Activated CD4-positive, alpha-beta T cell treated with anti-CD3 and anti-CD28 coated beads for 24 hours (primary cell): Measurements from ENCODE around the gene KLHL6.
"Not testable (repeated sequence)": the region's sequence is repeated elsewhere in the genome, so short reads cannot be mapped to it uniquely, and the experiment has no call there.

Experiments
- DNase-seq, 2 donors: peaks; one replicate each; pipeline ENCODE4 v3.0.0-alpha.2; 2020; ENCODE audit warnings: low read depth in 2 of 2

The KLHL6 gene

DNA sequence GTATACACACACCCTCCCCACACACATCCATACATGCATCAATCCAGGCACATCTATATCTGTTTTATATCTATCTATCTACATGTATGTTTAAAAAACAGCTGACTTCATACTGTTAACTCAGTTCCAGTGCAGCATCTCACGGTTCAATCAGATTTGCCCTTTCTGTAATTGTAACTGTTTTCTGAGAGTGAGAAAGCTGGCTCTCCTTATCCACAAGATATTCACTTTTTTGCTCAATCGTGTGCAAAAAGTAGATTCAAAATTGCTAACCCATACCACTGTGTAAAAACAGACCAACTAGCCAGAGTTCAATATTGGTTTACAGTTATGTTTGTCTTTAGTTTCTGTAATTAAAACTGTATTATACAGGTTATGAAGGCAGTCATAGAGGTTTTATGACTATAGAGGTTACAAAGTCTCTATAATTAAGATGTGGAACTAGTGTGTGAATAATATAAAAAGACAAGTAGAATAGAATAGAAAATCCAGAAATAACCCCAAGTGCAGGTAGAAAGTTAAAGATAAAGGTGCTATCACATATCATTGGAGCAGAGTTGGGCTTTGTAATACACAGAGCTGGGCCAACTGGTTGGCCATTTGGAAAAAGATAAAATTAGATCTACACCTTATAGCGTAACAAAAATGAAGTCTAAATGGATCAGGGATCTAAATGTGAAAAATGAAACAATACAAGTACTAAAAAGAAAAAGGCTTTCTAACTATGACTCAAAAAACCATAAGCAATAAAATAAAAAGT lies 107.0 kb downstream of the KLHL6 start:
- no peak for DNase-seq

DNA sequence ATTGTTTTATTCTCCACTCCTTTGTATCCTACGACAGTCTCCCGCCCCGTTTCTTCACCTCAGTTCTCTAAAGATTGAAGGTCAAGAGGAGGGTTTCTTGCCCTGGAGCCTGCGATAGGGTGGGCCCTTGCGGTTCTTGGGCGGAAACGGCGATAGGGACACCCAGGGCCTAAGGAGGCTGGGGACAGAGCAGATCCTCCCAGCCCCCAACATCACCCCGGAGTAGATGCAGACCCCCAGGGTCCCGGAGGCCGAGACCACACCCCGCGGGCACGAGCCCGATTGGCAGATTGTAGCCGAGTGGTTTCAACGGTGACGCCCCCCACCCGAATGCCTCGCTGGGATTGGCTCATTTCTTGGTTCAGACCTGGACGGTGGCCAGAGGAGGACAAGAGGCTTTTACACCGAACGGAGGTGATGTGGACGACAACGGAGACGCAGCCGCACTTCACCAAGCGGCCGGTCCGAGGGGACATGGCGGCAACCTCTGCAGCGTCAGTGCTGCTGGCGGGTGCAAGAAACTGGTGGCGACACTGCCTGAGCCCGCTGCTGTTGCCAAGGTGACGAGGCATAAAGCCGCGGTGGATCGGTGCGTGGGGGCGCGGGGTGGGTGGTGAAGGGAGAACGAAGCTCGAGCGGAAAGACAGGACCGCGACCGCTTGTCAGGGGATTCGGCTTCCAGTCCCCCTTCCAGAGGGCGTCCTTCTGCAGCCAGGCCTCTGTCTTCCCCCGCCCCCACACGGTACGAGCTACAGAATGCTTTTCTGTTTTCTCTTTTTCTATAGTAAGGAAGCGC lies 108.1 kb downstream of the KLHL6 start:
- DNase-seq, result peak; percentile 36 to 62

DNA sequence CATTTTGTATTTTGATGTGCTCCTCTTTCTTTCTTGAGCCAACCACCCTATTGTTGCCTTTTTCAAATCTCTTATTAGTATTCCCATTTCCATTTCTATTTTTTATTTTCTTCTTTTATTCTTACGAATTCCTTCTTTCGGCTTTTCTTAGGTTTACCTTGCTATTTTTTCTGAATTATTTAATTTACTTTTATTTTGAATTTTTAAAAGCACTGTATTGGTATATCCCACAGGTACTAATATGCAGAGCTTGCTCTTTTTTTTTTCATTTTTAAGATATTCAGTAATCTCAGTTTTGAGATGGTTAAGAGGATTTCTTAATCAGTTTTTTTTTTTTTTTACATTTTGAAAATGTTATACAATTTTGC lies 108.7 kb downstream of the KLHL6 start:
- DNase-seq, result no peak

DNA sequence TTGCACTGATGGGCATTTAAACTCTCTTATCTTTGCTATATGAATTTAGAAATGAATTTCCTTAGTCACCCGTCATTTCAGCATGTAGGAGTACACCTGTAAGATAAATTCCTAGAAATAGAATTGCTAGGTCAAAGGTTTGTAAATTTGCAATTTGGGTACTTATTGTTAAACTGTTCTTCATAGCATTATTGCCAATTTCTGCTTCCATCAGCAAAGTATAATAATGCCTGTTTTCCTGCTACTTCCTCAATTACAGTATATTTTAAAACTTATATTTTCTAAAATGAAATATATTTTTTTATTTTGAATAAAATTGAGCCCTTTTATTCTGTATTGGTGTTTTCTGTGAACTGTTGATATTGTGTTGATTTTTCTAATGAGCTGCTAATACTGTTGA lies 110.8 kb downstream of the KLHL6 start:
- no peak for DNase-seq

DNA sequence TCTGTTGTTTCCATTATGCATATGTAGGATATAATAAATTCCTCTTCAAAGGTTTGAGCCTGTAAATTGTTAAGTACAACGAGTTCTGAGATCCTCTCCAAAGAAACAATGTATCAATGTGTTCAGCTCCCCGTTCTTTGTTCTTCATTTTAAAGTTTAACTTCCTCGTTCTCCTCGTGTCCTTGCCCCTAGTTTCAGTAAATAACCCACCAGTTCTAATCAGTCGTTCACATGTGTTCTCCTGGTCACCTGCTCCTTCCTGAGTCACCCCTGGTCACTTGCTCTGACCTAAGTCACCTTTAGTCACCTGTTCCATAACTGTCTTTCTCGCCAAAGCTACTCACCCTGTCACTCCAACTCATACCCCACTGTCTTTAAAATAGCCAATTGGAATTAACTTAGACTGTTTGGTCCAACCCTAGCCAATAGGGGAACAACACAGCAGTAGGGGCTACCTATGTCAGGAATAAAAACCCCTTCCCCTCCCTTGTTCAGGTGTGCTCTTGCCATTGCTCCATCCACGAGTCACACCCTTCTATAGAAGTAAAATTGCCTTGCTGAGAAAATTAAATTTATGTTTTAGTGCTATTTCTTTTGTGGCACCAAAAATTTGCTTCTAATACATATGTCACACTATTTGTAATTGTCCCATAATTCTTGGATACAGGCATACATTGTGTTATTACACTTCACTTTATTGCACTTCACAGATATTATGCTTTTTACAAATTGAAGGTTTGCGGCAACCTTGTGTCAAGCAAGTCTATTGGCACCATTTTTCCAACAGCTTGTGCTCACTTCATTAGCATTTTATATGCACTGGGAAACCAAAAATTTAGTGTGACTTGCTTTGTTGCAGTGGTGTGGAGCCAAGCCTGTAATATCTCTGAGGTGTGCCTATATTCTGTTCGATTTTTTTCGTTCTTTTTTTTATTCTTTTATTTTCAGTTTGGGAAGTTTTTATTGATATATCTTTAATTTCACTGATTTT lies 111.8 kb downstream of the KLHL6 start:
- DNase-seq, result no peak

DNA sequence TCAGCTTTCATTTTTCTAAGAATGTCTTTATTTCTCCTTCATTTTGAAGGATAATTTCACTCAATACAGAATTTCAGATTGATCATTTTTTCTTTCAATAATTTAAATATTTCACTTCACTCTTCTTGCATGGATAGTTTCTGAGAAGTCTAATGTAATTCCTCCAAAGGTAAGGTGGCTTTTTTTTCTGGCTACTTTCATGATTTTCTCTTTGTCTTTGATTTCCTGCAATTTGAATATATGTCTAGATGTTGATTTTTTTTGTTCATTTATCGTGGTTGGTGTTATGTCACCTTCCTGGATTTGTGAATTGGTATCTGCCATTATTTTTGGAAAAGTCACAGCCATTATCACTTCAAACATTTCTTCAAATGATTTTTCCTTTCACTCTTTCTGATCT lies 112.5 kb downstream of the KLHL6 start:
- DNase-seq, result no peak

DNA sequence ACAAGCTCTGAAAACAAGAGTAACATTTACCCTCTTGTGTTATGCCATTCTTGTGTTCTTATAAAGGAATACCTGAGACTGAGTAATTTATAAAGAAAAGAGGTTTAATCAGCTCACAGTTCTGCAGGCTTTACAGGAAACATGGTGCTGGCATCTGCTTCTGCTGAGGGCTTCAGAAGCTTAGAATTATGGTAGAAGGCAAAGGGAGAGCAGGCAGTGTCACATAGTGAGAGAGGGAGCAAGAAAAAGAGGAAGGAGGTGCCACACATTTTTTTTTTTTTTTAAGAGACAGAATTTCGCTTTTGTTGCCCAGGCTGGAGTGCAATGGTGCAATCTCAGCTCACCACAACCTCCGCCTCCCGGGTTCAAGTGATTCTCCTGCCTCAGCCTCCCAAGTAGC lies 115.0 kb downstream of the KLHL6 start:
- DNase-seq, result not testable (repeated sequence)

DNA sequence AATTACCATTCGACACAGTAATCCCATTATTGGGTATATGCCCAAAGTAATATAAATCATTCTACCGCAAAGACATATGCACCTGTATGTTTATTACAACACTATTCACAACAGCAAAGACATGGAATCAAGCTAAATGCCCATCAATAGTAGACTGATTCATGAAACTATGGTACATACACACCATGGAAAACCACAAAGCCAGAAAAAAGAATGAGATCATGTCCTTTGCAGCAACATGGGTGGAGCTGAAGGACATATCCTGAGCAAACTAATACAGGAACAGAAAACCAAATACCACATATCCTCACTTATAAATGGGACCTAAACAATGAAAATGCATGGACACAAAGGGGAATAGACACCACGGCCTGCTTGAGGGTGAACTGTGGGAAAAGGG lies 116.0 kb downstream of the KLHL6 start:
- no peak for DNase-seq

DNA sequence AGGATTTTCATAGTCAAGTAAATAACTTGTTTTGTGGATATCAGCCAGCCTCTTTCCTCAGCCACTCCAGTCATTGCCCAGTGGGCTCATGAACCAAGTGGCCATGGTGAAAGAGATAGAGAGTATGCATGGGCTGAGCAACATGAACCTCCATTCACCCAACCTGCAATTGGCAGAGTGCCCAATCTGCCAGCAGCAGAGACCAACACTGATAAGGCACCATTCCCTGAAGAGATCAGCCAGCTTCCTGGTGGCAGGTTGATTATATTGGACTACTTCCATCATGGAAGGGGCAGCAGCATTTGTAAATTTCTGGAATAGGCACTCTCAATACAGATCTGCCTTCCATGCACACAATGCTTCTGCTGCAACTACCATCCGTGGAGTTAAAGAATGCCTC lies 116.8 kb downstream of the KLHL6 start:
- DNase-seq, result no peak

DNA sequence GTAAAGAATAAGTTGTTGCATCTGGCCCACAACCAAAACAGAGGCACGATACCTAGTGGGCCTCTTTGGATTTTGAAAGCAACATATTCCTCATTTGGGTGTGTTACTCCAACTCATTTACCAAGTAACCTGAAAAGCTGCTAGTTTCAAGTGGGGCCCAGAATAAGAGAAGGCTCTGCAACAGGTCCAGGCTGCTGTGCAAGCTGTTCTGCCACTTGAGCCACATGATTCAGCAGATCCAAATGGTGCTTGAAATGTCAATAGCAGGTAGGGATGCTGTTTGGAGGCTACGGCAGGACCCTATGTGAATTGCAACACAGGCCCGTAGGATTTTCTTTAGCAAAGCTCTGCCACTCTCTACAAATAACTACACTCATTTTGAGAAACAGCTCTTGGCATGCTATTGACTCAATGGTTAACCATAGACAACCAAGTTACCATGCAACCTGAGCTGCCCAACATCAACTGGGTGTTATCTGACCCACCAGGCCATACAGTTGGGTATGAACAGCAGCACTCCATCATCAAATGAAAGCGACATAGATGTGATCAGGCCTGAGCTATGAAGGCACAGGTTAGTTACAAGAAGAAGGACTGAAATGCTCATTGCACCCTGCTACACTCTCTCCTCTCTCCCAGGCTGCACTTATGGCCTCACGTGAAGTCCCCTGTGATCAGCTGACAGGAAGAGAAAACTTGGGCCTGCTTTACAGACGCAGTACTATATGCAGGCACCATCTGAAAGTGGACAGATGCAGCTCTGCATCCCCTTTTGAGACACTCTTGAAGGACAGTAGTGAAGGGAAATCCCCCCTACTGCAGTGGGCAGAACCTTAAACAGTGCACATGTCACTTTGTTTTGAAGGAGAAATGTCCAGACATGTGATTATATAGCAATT lies 117.6 kb downstream of the KLHL6 start:
- no peak for DNase-seq
